SK-N-SH (cell line): ENCODE data around the gene PPM1L. TPM values are rescaled to one million over a fixed set of nuclear protein-coding genes. Genes with fewer than 3 reads are reported as not detected.

ENCODE experiments used
- CTCF ChIA-PET: fragments of 300-600, 350-600 bp; formaldehyde crosslinking; extraction: SDS; loops from one replicate; lab custom pipeline; 2021; lab: Yijun Ruan, JAX
- POLR2A ChIA-PET: fragments of 350-600 bp; sonication (Branson Sonifier 250); formaldehyde crosslinking; extraction: SDS; loops from one replicate; lab custom pipeline; 2020; ENCODE audit warnings: antibody characterized with exemption, inconsistent platforms; lab: Yijun Ruan, JAX
- DNase-seq: peaks from one replicate; pipeline ENCODE4 v3.0.0; 2012
- H2AFZ ChIP-seq: fragments of 200-600 bp; sonication (generic); 2 replicates; pipeline ENCODE4 v1.8.1; 2016; ENCODE audit warnings: antibody characterized with exemption, mild to moderate bottlenecking, low read depth
- H3F3A ChIP-seq: fragments of 200-600 bp; sonication (generic); replicated peaks from 2 replicates; pipeline ENCODE3; 2016; ENCODE audit warnings: antibody characterized with exemption, mild to moderate bottlenecking; ENCODE audit not compliant: insufficient read depth
- H3K27ac ChIP-seq, 2 experiments: fragments of 200-500 bp in 1 of 2; fragments of 200-600 bp in 1 of 2; sonication (Bioruptor generic) in 1 of 2; sonication (generic), shearing (Covaris generic) in 1 of 2; 2 replicates each; pipeline versions ENCODE4 v1.5.1 to v1.6.1; 2014 to 2016; ENCODE audit warnings: low read depth in 2 of 2, inconsistent platforms in 1 of 2, low read length in 1 of 2, mild to moderate bottlenecking in 1 of 2, mixed read lengths in 1 of 2
- H3K27me3 ChIP-seq: fragments of 200-600 bp; sonication (generic), shearing (Covaris generic); 2 replicates; pipeline ENCODE4 v1.6.1; 2016; ENCODE audit warnings: mixed run types; ENCODE audit not compliant: insufficient read depth
- H3K36me3 ChIP-seq, 2 experiments: fragments of 200-500 bp in 1 of 2; fragments of 200-600 bp in 1 of 2; sonication (Bioruptor generic) in 1 of 2; sonication (generic) in 1 of 2; replicated peaks in 1 of 2; 2 replicates each; pipeline versions ENCODE3 to v1.5.1; 2014 to 2016; ENCODE audit warnings: low read length in 1 of 2, mild to moderate bottlenecking in 1 of 2; ENCODE audit not compliant: insufficient read depth in 2 of 2, control insufficient read depth in 1 of 2
- H3K4me1 ChIP-seq, 2 experiments: fragments of 200-500 bp in 1 of 2; fragments of 200-600 bp in 1 of 2; sonication (Bioruptor generic) in 1 of 2; sonication (generic), shearing (Covaris generic) in 1 of 2; 2 replicates each; pipeline versions ENCODE4 v1.5.1 to v1.6.1; 2014 to 2016; ENCODE audit warnings: low read depth in 1 of 2, low read length in 1 of 2, mixed run types in 1 of 2; ENCODE audit not compliant: insufficient read depth in 2 of 2, control insufficient read depth in 1 of 2
- H3K4me2 ChIP-seq: fragments of 200-600 bp; sonication (generic), shearing (Covaris generic); 2 replicates; pipeline ENCODE4 v1.6.1; 2017; ENCODE audit warnings: mixed run types
- H3K4me3 ChIP-seq, 2 experiments: fragments of 200-500 bp in 1 of 2; fragments of 200-600 bp in 1 of 2; sonication (Bioruptor generic) in 1 of 2; sonication (generic), shearing (Covaris generic) in 1 of 2; 2 replicates each; pipeline versions ENCODE4 v1.5.1 to v1.8.1; 2014 to 2016; ENCODE audit warnings: low read depth in 2 of 2, inconsistent platforms in 1 of 2, low read length in 1 of 2, mild to moderate bottlenecking in 1 of 2, mixed read lengths in 1 of 2, moderate library complexity in 1 of 2
- H3K79me2 ChIP-seq: fragments of 200-600 bp; sonication (generic); 2 replicates; pipeline ENCODE4 v1.8.1; 2017; ENCODE audit warnings: mild to moderate bottlenecking; ENCODE audit not compliant: insufficient read depth
- H3K9ac ChIP-seq: fragments of 200-600 bp; sonication (generic); 2 replicates; pipeline ENCODE4 v1.6.1; 2017; ENCODE audit warnings: mixed run types
- H3K9me2 ChIP-seq: fragments of 200-600 bp; sonication (generic); 2 replicates; pipeline ENCODE4 v1.6.1; 2017; ENCODE audit warnings: mixed run types
- H3K9me3 ChIP-seq: fragments of 200-600 bp; sonication (generic); 2 replicates; pipeline ENCODE4 v1.6.1; 2017; ENCODE audit warnings: mixed run types, mild to moderate bottlenecking, moderate library complexity
- H4K20me1 ChIP-seq: fragments of 200-600 bp; sonication (generic); 2 replicates; pipeline ENCODE4 v1.6.1; 2017; ENCODE audit warnings: mild to moderate bottlenecking, mixed run types; ENCODE audit not compliant: insufficient read depth
- EP300 ChIP-seq, 2 experiments: IDR thresholded peaks; 2 replicates each; pipeline versions ENCODE4 v1.4.0 to v1.6.1; 2012; ENCODE audit warnings: borderline replicate concordance in 1 of 2, low read depth in 1 of 2, low read length in 1 of 2
- EZH2phosphoT487 ChIP-seq: fragments of 200-600 bp; sonication (generic); IDR thresholded peaks from 2 replicates; pipeline ENCODE4 v1.6.1; 2017; ENCODE audit warnings: low read depth, mixed run types, mild to moderate bottlenecking, antibody characterized with exemption, moderate library complexity, borderline replicate concordance
- FOXJ3 ChIP-seq: sonication (generic); formaldehyde crosslinking; IDR thresholded peaks from 2 replicates; pipeline ENCODE4 v1.5.1; 2020; ENCODE audit warnings: mild to moderate bottlenecking, missing genetic modification reagents
- FOXM1 ChIP-seq: IDR thresholded peaks from 2 replicates; pipeline ENCODE4 v1.4.0; 2012; ENCODE audit warnings: low read depth, mild to moderate bottlenecking
- GABPA ChIP-seq: IDR thresholded peaks from 2 replicates; pipeline ENCODE4 v1.4.0; 2012; ENCODE audit warnings: low read depth, mild to moderate bottlenecking
- GATA2 ChIP-seq: sonication (generic); formaldehyde crosslinking; IDR thresholded peaks from 2 replicates; pipeline ENCODE4 v1.5.0; 2020; ENCODE audit warnings: mild to moderate bottlenecking, missing genetic modification reagents
- IRF3 ChIP-seq: fragments of 150-350 bp; IDR thresholded peaks from 2 replicates; pipeline ENCODE4 v1.6.1; 2016; ENCODE audit warnings: mild to moderate bottlenecking, low read depth, low read length
- JUND ChIP-seq: IDR thresholded peaks from 2 replicates; pipeline ENCODE4 v1.4.0; 2012
- MAX ChIP-seq: IDR thresholded peaks from 2 replicates; pipeline ENCODE4 v1.4.0; 2012; ENCODE audit warnings: low read depth
- MEF2A ChIP-seq: IDR thresholded peaks from 2 replicates; pipeline ENCODE4 v1.4.0; 2012; ENCODE audit warnings: low read depth, borderline replicate concordance
- MXI1 ChIP-seq: IDR thresholded peaks from 2 replicates; pipeline ENCODE4 v1.6.1; 2012; ENCODE audit warnings: mild to moderate bottlenecking, low read depth, low read length, improper control_type of control experiment
- NRF1 ChIP-seq: IDR thresholded peaks from 2 replicates; pipeline ENCODE4 v1.6.1; 2012; ENCODE audit warnings: low read depth, mild to moderate bottlenecking, low read length
- POLR2AphosphoS5 ChIP-seq: IDR thresholded peaks from 2 replicates; pipeline ENCODE4 v1.6.1; 2012; ENCODE audit warnings: low read depth, low read length
- RAD21 ChIP-seq: IDR thresholded peaks from 2 replicates; pipeline ENCODE4 v1.6.1; 2012; ENCODE audit warnings: mild to moderate bottlenecking, low read length
- REST ChIP-seq: IDR thresholded peaks from 2 replicates; pipeline ENCODE4 v1.6.1; 2012; ENCODE audit warnings: mild to moderate bottlenecking, low read depth, low read length, moderate library complexity
- RFX5 ChIP-seq: IDR thresholded peaks from 2 replicates; pipeline ENCODE4 v1.6.1; 2012; ENCODE audit warnings: mild to moderate bottlenecking, improper control_type of control experiment, low read length
- SIN3A ChIP-seq: IDR thresholded peaks from 2 replicates; pipeline ENCODE4 v1.6.1; 2012; ENCODE audit warnings: low read depth, mild to moderate bottlenecking, low read length, moderate library complexity, borderline replicate concordance
- SMC3 ChIP-seq: IDR thresholded peaks from 2 replicates; pipeline ENCODE4 v1.6.1; 2012; ENCODE audit warnings: low read depth, low read length, improper control_type of control experiment
- TAF1 ChIP-seq: IDR thresholded peaks from 2 replicates; pipeline ENCODE4 v1.6.1; 2012; ENCODE audit warnings: low read depth, mild to moderate bottlenecking, low read length, moderate library complexity, borderline replicate concordance
- YY1 ChIP-seq: IDR thresholded peaks from 2 replicates; pipeline ENCODE4 v1.4.0; 2012; ENCODE audit warnings: low read depth, mild to moderate bottlenecking
- WGBS: methylation state at CpG from one replicate; pipeline ENCODE4 v1.1.6; 2017; ENCODE audit warnings: low lambda C conversion rate; 5-methylcytosine and 5-hydroxymethylcytosine counted together
- polyA plus RNA-seq, 3 experiments: library from polyadenylated mRNA; depleted of rRNA; stranded (reverse); fragments of >200 nt; gene quantifications; 2 replicates each; pipeline ENCODE4 v1.2.3, GENCODE V29; 2012
- TF ChIP-seq, protein P1 (sequence below): fragments of 150-350 bp; IDR thresholded peaks from 2 replicates; pipeline ENCODE4 v1.6.1; 2017; ENCODE audit warnings: antibody characterized with exemption, low read length, low read depth, borderline replicate concordance

Gene PPM1L
- polyA plus RNA-seq, 1 of the 3 experiments (the other 2 are of a cell fraction) = 0.16 TPM

DNA sequence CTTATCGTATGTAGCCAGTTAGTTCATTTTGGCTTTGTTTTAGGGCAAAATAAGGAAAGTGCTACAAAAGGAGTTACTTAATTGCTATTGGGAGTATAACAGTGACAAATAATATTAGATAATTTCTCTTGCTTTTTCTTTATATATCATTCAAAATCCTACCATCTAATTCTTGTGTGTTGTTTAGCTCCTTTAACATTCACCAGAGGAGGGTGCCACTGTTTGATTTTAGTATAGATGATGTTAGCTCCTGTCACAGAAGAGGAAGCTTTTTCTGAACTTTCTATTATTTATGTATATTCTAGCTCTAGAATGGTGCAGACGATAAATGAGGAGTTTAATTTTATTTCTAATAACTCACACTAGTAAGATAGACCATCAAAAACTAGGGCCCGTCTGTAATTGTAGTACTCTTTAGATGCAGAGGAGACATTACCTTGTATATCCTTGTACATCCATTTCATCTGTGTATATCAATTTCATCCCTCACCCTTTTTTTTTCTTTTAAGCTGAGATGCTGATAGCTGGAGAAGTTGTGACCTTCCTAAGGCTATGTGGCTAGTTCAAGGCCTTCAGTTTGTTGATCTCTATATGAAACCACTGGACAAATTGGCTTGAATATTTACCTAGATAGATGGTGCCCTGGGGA lies 3.0 kb downstream of the PPM1L start:
- H3K79me2 ChIP-seq = no peaks in the 10 kb centered on the region
- ChIA-PET POLR2A (no interaction called here), CTCF (interaction anchor here (0.7 to 5.2 kb wide), 9 partner anchors 10 to 183 kb away, joined by 3 to 24 read pairs (median 4); no protein-coding TSS in a partner anchor)
- 70% methylated on average over 3 of the region's 3 CpGs for WGBS
- H3K9ac ChIP-seq = no peak overlapping the region
- H4K20me1 ChIP-seq = no peaks in the 10 kb centered on the region
- H3K4me1 ChIP-seq = peaks cover 0 to 16% of the 10 kb centered on the region in 2 experiments; a peak in 2 of 4 replicates
- H3K9me2 ChIP-seq = no peaks in the 10 kb centered on the region
- no peak overlapping the region for H2AFZ ChIP-seq
- no peaks in the 10 kb centered on the region for H3K36me3 ChIP-seq
- TF ChIP-seq RAD21 (peak; percentile 59), YY1 (no peak), SMC3 (peak; percentile 22; the same call in 1 of the 2 replicates)
- H3K4me2 ChIP-seq = no peak overlapping the region
- H3K4me3 ChIP-seq = no peak overlapping the region
- DNase-seq = no peak
- no peak overlapping the region for H3K27ac ChIP-seq
- H3K27me3 ChIP-seq = peaks cover 12% of the 10 kb centered on the region; the same call in 1 of the 2 replicates
- peaks cover 9% of the 10 kb centered on the region for H3F3A ChIP-seq
- no peaks in the 10 kb centered on the region for H3K9me3 ChIP-seq

- no peak overlapping the region for H2AFZ ChIP-seq
- H3K79me2 ChIP-seq = no peaks in the 10 kb centered on the region
- H3K4me3 ChIP-seq = no peak overlapping the region
- H3F3A ChIP-seq = no peaks in the 10 kb centered on the region
- CTCF ChIA-PET = interaction anchor here (1.0 to 1.8 kb wide), 3 partner anchors 12 to 179 kb away, joined by 3 to 6 read pairs (median 4); no protein-coding TSS in a partner anchor
- no peaks in the 10 kb centered on the region; a peak in 1 of 4 replicates for H3K4me1 ChIP-seq
- H3K4me2 ChIP-seq = no peak overlapping the region
- no peak for DNase-seq
- no peaks in the 10 kb centered on the region for H3K9me2 ChIP-seq
- no peaks in the 10 kb centered on the region for H3K36me3 ChIP-seq
- no peaks in the 10 kb centered on the region; the same call in 1 of the 2 replicates for H3K27me3 ChIP-seq
- H4K20me1 ChIP-seq = no peaks in the 10 kb centered on the region
- H3K9ac ChIP-seq = no peak overlapping the region
- TF ChIP-seq GATA2 = no peak
- TF ChIP-seq RAD21 = no peak
- no peak for TF ChIP-seq SIN3A
- TF ChIP-seq TAF1 = no peak
- TF ChIP-seq JUND = no peak
- no peak for TF ChIP-seq IRF3
- TF ChIP-seq MAX = no peak
- TF ChIP-seq MEF2A = no peak
- no peak for TF ChIP-seq RFX5
- TF ChIP-seq YY1 = no peak
- TF ChIP-seq FOXJ3 = no peak
- no peak for TF ChIP-seq NRF1
- no peak for TF ChIP-seq GABPA
- no peak for TF ChIP-seq REST
- no peak for TF ChIP-seq POLR2AphosphoS5
- no peak for TF ChIP-seq EZH2phosphoT487
- TF ChIP-seq, protein P1, sequence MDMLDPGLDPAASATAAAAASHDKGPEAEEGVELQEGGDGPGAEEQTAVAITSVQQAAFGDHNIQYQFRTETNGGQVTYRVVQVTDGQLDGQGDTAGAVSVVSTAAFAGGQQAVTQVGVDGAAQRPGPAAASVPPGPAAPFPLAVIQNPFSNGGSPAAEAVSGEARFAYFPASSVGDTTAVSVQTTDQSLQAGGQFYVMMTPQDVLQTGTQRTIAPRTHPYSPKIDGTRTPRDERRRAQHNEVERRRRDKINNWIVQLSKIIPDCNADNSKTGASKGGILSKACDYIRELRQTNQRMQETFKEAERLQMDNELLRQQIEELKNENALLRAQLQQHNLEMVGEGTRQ = no peak
- no peak for TF ChIP-seq FOXM1
- TF ChIP-seq EP300 (IDR thresholded peaks at IDR 0.05; ENCODE audit: borderline replicate concordance in 1 of 2, low read depth in 1 of 2, low read length in 1 of 2) = no peak
- no peak for TF ChIP-seq MXI1
- 80% methylated on average over 1 of the region's 1 CpG for WGBS
- no peak overlapping the region for H3K27ac ChIP-seq
- POLR2A ChIA-PET = no interaction called here
- no peaks in the 10 kb centered on the region for H3K9me3 ChIP-seq
Observed at GRCh38 chr3:160763073-160763472, 7.0 kb downstream of the PPM1L start.
